Measurements from ENCODE around the gene RBM33. TPM values are rescaled to one million over a fixed set of nuclear protein-coding genes. Genes with fewer than 3 reads are reported as not detected.

RBM33 gene
- total RNA-seq, 2 donors from 2014 or later, result 135 to 178 TPM

DNA sequence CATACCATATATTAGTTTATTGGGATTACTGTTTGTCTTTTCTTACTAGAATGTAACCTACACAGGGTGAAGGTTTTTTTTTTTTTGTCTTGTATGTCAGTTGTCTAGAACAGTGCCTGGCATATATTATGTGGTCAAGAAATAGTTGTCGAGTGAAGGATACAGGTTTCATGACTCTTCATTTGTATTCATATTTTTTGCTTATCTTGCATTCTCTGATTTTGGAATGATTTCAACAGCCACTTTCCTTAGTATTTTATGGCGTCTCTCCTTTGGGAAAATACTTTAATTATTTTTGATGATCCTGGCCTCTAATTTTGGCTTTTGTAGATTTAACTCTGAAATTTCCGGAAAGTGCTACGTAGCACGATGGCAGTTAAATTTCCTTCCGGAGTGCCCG lies 12.4 kb downstream of the RBM33 start:
- H3K9me3 ChIP-seq (ENCODE audit: control insufficient read depth, low read length, poor library complexity, severe bottlenecking), result no peaks in the 10 kb centered on the region
- Mint-ChIP-seq H3K4me3 (no peak overlapping the region), H3K27me3 (no peaks in the 10 kb centered on the region), H3K27ac (no peak overlapping the region), H3K4me1 (peaks cover 43% of the 10 kb centered on the region), H3K36me3 (ENCODE audit: low read depth) (peaks cover 3% of the 10 kb centered on the region)
- no peak for ATAC-seq
- no peak for DNase-seq

DNA sequence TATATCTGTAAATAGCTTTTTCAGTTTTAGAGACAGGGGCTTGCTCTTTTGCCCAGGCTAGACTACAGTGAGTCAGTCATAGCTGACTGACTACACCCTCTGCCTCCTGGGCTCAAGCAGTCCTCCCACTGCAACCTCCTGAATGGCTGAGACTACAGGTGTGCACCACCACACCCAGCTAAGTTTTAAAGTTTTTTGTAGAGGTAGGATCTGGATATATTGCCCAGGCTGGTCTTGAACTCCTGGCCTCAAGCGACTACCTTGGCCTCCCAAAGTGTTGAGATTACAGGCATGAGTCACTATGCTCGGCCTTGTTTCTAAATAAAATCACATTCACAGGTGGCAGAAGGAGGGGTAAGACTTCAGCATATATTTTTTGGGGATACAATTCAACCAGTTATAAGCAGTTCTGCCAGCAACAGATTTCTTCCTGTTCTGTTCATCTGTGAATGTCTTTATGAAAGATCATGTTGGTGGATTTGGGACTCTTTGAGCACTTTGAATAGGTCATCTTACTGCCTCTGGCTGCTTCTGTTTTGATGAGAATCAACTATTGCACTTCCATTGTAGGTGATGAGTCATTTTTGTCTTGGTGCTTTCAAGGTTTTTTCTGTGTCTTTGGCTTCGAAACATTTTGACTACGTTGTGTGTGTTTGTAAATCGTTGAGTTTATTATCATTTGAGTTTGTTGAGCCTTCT lies 15.7 kb downstream of the RBM33 start:
- no peak overlapping the region for H3K27ac Mint-ChIP-seq
- no peak overlapping the region for H3K4me3 Mint-ChIP-seq
- no peaks in the 10 kb centered on the region for H3K9me3 ChIP-seq (ENCODE audit: control insufficient read depth, low read length, poor library complexity, severe bottlenecking)
- H3K4me1 Mint-ChIP-seq, result peaks cover 42% of the 10 kb centered on the region
- peaks cover 3% of the 10 kb centered on the region for H3K36me3 Mint-ChIP-seq (ENCODE audit: low read depth)
- DNase-seq (no peak), ATAC-seq (no peak)
- no peaks in the 10 kb centered on the region for H3K27me3 Mint-ChIP-seq

DNA sequence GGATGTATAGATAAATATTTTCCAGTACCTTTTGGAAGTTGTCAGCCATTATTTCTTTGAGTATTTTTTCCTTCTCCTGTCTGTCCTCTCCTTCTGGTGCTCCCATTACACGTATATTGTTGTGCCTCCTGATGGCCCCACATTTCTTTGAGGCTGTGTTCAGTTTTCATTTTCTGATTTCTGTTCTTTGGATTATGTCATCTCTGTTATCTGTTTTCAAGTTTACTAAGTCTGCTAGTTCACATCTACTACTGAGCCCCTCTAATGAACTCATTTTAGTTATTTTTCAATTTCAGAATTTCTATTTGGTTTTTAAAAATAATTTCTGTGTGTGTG lies 16.3 kb downstream of the RBM33 start:
- H3K4me1 Mint-ChIP-seq, result peaks cover 46% of the 10 kb centered on the region
- H3K27me3 Mint-ChIP-seq, result no peaks in the 10 kb centered on the region
- ATAC-seq (no peak), DNase-seq (no peak)
- H3K4me3 Mint-ChIP-seq, result no peak overlapping the region
- H3K27ac Mint-ChIP-seq, result peak overlapping the region; percentile 57
- peaks cover 3% of the 10 kb centered on the region for H3K36me3 Mint-ChIP-seq (ENCODE audit: low read depth)
- H3K9me3 ChIP-seq (ENCODE audit: control insufficient read depth, low read length, poor library complexity, severe bottlenecking), result no peaks in the 10 kb centered on the region

DNA sequence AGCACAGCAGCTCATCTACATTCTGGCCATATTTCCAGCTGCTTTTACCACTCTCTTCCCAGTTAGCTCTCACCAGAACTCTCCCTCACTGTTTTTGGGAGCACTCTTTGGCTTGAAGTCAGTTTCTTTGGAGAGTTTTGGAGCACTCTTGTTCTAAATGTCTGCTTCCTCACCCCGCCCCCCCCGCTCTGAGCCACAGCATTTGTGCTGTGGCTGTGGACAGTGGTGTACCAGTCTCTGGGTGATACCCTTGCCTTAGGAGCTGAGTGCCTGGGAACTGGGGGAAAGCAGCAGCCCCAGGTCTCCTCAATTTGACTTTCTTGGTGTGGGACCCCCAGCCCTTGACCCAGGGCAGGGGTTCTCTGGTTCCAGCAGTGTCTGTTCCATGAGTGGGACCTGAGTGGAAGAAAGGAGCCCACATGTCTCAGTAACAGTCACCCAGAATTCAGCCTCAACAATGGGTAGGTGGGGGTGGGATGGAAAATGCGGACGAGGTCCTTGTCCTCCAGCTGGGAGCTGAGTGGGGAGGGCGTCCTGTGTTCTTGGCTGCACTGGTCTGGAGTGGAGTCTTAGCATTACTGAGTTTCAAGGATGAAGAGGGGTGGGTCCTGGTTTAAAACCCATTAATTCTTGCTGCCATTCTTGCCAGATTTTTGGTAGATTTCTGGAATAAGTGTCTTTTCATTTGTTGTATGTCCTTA lies 18.0 kb downstream of the RBM33 start:
- Mint-ChIP-seq H3K36me3 (ENCODE audit: low read depth) (peaks cover 3% of the 10 kb centered on the region), H3K4me3 (peak overlapping the region; percentile 25), H3K4me1 (peaks cover 47% of the 10 kb centered on the region), H3K27me3 (no peaks in the 10 kb centered on the region), H3K27ac (peak overlapping the region; percentile 0)
- H3K9me3 ChIP-seq (ENCODE audit: control insufficient read depth, low read length, poor library complexity, severe bottlenecking), result no peaks in the 10 kb centered on the region
- ATAC-seq (no peak), DNase-seq (no peak)

DNA sequence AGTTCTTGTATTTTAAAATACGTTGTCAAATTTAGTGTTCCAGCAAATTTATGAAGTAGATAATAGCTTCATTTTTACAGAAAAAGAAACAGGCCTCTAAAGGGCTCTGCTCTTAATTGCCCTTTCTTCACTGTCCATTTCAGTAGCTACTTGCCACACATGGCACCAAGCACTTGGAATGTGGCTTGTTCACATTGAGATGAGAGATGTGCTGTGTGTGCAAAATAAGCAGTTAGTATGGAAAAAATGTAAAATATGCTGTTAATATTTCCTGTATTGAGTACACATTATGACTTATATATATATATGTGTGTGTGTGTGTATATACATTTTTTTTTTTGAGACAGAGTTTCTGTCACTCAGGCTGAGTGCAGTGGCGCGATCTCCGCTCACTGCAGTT lies 19.5 kb downstream of the RBM33 start:
- ATAC-seq (no peak), DNase-seq (no peak)
- Mint-ChIP-seq H3K36me3 (ENCODE audit: low read depth) (peaks cover 3% of the 10 kb centered on the region), H3K4me1 (peaks cover 54% of the 10 kb centered on the region), H3K27ac (no peak overlapping the region), H3K4me3 (no peak overlapping the region), H3K27me3 (no peaks in the 10 kb centered on the region)
- H3K9me3 ChIP-seq (ENCODE audit: control insufficient read depth, low read length, poor library complexity, severe bottlenecking), result no peaks in the 10 kb centered on the region

DNA sequence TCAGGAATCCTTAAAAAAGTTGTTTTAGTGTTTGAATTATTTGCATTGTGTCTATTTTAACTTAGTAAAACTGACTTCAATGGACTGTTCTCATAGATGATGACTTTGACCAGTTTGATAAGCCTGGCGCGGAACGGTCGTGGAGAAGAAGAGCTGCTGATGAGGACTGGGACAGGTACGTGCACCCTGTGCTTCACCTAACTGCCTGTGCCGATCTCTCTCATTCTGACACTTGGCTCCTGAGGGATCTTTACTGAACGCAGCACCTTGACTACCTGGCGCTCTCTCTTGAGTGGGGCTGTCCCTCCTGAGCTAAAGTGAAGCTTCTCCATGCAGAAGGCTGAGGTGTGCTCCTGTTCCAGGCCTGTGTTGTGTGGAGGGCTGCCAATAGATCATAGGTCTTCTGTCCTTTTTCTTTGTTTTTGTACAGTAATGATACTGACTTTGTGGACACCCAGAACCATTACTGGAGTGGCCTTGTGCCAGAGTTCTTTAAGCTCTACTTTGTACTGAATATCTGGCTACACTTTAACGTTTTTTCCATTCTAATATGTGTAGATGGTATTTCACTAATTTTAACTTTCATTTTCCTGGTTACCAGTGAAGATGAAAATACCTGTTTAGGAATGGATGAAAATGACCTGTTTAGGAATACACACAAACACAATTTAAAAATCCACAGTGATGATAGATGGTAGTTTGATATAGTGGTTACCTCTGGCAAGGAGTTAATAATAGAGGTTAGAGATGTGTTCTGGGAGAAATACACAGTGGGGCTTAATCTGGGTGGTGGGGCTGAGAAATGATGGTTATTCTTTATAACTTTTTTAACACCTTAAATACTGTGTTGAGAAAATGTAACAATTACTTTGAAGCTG lies 20.9 kb downstream of the RBM33 start:
- peak overlapping the region; percentile 43 for H3K27ac Mint-ChIP-seq
- H3K4me3 Mint-ChIP-seq, result peak overlapping the region; percentile 25
- no peaks in the 10 kb centered on the region for H3K9me3 ChIP-seq (ENCODE audit: control insufficient read depth, low read length, poor library complexity, severe bottlenecking)
- H3K27me3 Mint-ChIP-seq, result no peaks in the 10 kb centered on the region
- DNase-seq (no peak), ATAC-seq (no peak)
- H3K4me1 Mint-ChIP-seq, result peaks cover 55% of the 10 kb centered on the region
- no peaks in the 10 kb centered on the region for H3K36me3 Mint-ChIP-seq (ENCODE audit: low read depth)

DNA sequence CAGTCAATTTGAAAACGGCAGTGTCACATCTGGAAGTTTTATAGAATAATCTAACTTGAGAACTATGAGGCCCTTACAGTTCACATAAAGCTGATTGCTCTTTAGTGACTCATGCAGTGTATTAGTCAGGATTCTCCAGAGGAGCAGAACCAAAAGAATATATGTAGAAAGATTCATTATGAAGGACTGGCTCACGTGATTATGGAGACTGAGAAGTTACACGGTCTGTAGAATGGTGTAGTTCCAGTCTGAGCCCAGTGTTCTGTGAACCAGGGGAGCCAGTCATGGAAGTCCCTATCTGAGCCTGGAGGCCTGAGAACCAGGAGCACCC lies 21.5 kb downstream of the RBM33 start:
- H3K4me1 Mint-ChIP-seq, result peaks cover 61% of the 10 kb centered on the region
- H3K9me3 ChIP-seq (ENCODE audit: control insufficient read depth, low read length, poor library complexity, severe bottlenecking), result no peaks in the 10 kb centered on the region
- peak overlapping the region; percentile 43 for H3K27ac Mint-ChIP-seq
- no peak for DNase-seq
- no peaks in the 10 kb centered on the region for H3K36me3 Mint-ChIP-seq (ENCODE audit: low read depth)
- no peak overlapping the region for H3K4me3 Mint-ChIP-seq
- H3K27me3 Mint-ChIP-seq, result no peaks in the 10 kb centered on the region
- ATAC-seq, result no peak

DNA sequence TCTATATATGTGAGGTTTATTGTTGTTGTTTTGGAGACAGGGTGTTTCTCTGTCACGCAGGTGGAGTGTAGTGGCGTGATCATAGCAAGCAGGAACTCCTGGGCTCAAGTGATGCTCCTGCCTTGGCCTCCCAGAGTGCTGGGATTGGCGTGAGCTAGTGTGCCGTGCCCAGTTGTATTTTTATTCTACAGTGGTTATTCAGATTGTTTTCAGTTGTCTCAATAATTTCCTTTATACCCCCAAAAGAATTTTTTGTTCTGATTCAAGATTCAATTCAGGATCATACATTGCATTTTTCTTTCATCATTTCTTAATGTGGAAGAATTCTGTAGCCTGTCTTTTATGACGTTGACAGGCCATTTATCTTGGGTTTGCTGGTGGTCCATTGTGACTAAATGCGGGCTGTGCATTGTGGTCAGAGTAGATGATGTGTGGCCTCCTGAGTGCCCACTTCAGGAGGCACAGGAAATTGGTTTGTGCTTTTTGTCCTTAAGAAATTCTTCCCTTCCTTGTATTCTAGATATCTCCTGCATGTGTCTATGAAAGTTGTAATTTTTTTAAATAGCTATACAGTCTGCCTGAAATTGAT lies 22.9 kb downstream of the RBM33 start:
- Mint-ChIP-seq H3K27me3 (no peaks in the 10 kb centered on the region), H3K4me1 (peaks cover 57% of the 10 kb centered on the region), H3K36me3 (ENCODE audit: low read depth) (no peaks in the 10 kb centered on the region), H3K4me3 (peak overlapping the region; percentile 36), H3K27ac (no peak overlapping the region)
- no peaks in the 10 kb centered on the region for H3K9me3 ChIP-seq (ENCODE audit: control insufficient read depth, low read length, poor library complexity, severe bottlenecking)
- ATAC-seq, result no peak
- DNase-seq, result no peak

DNA sequence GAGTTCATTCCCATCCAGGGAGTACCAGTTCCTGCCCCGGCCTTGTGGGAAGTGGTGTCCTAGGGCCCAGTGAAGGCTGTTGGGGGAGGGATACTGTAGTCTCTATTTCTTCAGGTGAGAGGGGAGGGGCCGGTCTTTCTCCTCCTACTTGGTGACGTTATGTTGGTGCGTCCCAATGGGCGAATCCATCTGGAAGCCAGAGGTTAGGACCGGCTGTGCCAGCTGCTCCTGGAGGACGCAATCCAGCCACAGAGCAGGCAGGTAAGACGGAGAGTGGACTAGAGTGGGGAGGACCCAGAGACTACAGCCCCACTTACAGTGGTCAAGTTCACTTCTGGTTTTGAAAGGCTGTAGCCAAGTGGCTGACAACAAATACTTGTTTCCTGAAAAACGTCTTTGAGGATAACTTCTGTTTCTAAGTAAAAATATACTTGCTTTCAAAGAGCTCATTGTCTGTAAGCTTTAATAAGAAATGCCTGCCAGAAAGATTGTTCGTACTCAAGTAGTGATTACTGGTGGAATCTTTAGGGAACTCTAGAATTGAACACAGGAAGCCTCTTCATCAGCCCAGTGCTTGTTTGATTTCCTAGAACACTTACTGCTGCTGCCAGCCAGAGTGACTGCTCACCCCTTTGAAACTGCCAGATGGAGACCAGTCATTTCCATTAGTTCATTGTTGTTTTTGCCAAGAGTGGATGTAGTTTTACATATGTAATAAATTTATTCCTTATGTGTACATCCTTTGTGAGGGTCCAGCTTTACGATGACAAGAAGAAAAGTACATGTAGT lies 25.4 kb downstream of the RBM33 start:
- no peaks in the 10 kb centered on the region for H3K9me3 ChIP-seq (ENCODE audit: control insufficient read depth, low read length, poor library complexity, severe bottlenecking)
- Mint-ChIP-seq H3K4me1 (peaks cover 43% of the 10 kb centered on the region), H3K27me3 (no peaks in the 10 kb centered on the region), H3K27ac (peak overlapping the region; percentile 45), H3K36me3 (ENCODE audit: low read depth) (no peaks in the 10 kb centered on the region), H3K4me3 (no peak overlapping the region)
- DNase-seq (no peak), ATAC-seq (no peak)

DNA sequence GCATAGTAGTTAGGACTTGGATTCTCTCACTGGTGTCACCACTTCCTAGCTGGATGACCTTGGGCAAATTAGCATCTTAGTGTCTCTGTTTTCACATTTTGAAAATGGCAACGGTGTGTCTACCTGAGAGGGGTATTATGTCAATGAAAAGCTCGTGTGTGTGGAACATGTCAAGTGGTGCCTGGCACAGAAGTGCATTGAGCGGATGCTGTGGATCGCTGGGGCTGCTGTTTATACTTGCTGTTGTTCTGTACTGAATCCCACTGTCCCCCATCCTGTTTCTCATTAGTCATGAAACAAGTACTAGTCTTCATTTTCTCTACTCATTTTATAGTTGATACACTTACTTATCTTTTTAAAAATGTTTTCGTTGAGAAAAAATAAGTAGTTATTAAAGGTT lies 26.1 kb downstream of the RBM33 start:
- H3K4me3 Mint-ChIP-seq, result no peak overlapping the region
- no peaks in the 10 kb centered on the region for H3K36me3 Mint-ChIP-seq (ENCODE audit: low read depth)
- H3K27ac Mint-ChIP-seq, result peak overlapping the region; percentile 39
- ATAC-seq (no peak), DNase-seq (no peak)
- H3K9me3 ChIP-seq (ENCODE audit: control insufficient read depth, low read length, poor library complexity, severe bottlenecking), result no peaks in the 10 kb centered on the region
- no peaks in the 10 kb centered on the region for H3K27me3 Mint-ChIP-seq
- H3K4me1 Mint-ChIP-seq, result peaks cover 37% of the 10 kb centered on the region

DNA sequence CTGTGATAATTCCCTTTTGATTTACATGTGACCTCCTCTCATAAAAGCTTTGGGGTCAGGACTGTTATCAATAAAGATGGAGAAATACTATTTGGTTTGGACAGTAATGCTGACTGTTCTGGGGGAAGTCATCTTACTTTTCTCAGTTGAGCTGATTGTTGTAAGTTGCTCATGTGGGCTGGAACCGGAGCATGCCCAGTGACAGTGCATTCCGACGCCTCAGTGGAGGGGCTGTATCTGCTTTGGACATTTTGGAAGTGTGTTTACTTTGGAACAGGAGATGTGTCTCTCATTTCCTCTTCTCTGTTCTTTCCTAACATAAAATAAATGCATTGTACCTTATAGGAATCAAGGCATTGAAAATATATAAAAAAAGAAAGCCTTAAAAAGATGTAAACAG lies 30.1 kb downstream of the RBM33 start:
- Mint-ChIP-seq H3K27ac (no peak overlapping the region), H3K36me3 (ENCODE audit: low read depth) (peaks cover 2% of the 10 kb centered on the region), H3K4me1 (peaks cover 13% of the 10 kb centered on the region), H3K27me3 (no peaks in the 10 kb centered on the region), H3K4me3 (no peak overlapping the region)
- ATAC-seq (no peak), DNase-seq (no peak)
- H3K9me3 ChIP-seq (ENCODE audit: control insufficient read depth, low read length, poor library complexity, severe bottlenecking), result no peaks in the 10 kb centered on the region

DNA sequence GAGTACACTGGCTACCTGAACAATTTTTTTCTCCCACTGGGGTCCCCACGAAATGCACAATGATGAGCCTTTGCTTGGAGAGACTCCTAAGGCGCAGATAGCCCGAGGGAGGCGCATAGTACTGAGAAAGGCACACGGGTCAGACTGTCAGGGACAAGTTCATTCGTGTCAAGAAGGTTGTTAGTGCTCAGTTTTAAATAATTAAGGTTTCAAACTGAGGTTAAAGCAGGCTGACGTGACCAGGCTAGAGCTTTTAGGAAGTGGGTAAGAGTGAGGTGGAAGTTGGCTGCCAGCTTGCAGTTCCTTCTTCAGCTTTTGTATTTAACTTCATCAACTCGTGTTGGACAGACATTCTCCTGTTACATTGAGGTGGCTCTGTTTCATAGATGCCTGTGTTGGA lies 31.6 kb downstream of the RBM33 start:
- H3K4me1 Mint-ChIP-seq, result peaks cover 7% of the 10 kb centered on the region
- H3K4me3 Mint-ChIP-seq, result no peak overlapping the region
- no peaks in the 10 kb centered on the region for H3K27me3 Mint-ChIP-seq
- DNase-seq, result no peak
- peaks cover 5% of the 10 kb centered on the region for H3K36me3 Mint-ChIP-seq (ENCODE audit: low read depth)
- H3K9me3 ChIP-seq (ENCODE audit: control insufficient read depth, low read length, poor library complexity, severe bottlenecking), result no peaks in the 10 kb centered on the region
- H3K27ac Mint-ChIP-seq, result peak overlapping the region; percentile 9
- ATAC-seq, result no peak

DNA sequence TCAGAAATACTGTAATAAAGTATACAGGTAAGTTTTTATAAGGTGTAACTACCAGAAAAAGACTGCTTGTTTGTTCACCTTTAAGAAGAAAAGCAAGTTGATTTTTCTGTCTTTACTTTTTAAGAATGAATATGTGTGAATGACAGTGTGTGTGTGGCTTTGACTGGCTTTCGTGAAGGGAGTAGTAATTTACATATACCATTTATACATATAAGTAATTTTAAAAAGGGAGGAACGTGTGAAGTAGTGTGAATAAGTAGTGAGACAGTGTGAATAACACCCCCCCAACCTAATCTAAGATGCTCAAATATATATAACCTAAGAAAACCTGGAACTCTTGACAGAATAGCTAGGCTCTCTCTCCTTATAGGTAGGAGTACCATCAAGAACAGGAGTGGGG lies 33.2 kb downstream of the RBM33 start:
- Mint-ChIP-seq H3K4me1 (peaks cover 15% of the 10 kb centered on the region), H3K36me3 (ENCODE audit: low read depth) (peaks cover 13% of the 10 kb centered on the region), H3K4me3 (no peak overlapping the region), H3K27ac (no peak overlapping the region), H3K27me3 (no peaks in the 10 kb centered on the region)
- no peaks in the 10 kb centered on the region for H3K9me3 ChIP-seq (ENCODE audit: control insufficient read depth, low read length, poor library complexity, severe bottlenecking)
- DNase-seq, result no peak
- no peak for ATAC-seq

Measured in T-helper 17 cell (primary cell).